HG03442 (cell line): ENCODE results near the gene CCDC184.
"Not testable (repeated sequence)": the region's sequence is repeated elsewhere in the genome, so short reads cannot be mapped to it uniquely, and the experiment has no call there.

Experiments
- ATAC-seq: cut with Tn5 transposase; IDR thresholded peaks from one replicate; pipeline ENCODE4 v1.9.1; 2021; ENCODE audit warnings: mild to moderate bottlenecking, moderate library complexity; ENCODE audit not compliant: unreplicated experiment

Gene CCDC184

GRCh38 chr12:48183091-48183875 lies at the start of gene CCDC184:
Gene CCDC184, plus strand, starts transcription at chr12:48183644. Its CDS starts 479 bp downstream, at chr12:48184123.
- ATAC-seq: peak; percentile 69

- ATAC-seq: no peak
These were observed 48.4 kb upstream of the CCDC184 start for GRCh38 chr12:48135027-48135426.

GRCh38 chr12:48142818-48143674 lies 40.4 kb upstream of the CCDC184 start:
- no peak for ATAC-seq

- ATAC-seq: no peak
These were observed 39.5 kb upstream of the CCDC184 start for GRCh38 chr12:48143898-48144297.

- ATAC-seq: no peak
These were observed 37.5 kb upstream of the CCDC184 start for GRCh38 chr12:48145981-48146380.

- no peak for ATAC-seq
These were observed 32.2 kb upstream of the CCDC184 start for GRCh38 chr12:48151103-48151771.

- not testable (repeated sequence) for ATAC-seq
These were observed 27.7 kb upstream of the CCDC184 start for GRCh38 chr12:48155786-48156185.

GRCh38 chr12:48156652-48157017 lies 26.8 kb upstream of the CCDC184 start:
- ATAC-seq: no peak

- peak; percentile 89 for ATAC-seq
These were observed 26.2 kb upstream of the CCDC184 start, which contains the start of gene ASB8 for GRCh38 chr12:48157018-48157888. Gene ASB8, minus strand, starts transcription at chr12:48157515. Its CDS starts 4,019 bp downstream, at chr12:48153496.

- no peak for ATAC-seq
These were observed 25.5 kb upstream of the CCDC184 start for GRCh38 chr12:48157889-48158370.

- ATAC-seq: no peak
These were observed 23.4 kb upstream of the CCDC184 start for GRCh38 chr12:48160046-48160445.

- ATAC-seq: no peak
These were observed 22.6 kb upstream of the CCDC184 start for GRCh38 chr12:48160807-48161206.

GRCh38 chr12:48163150-48163747 lies 20.2 kb upstream of the CCDC184 start:
- ATAC-seq: no peak

GRCh38 chr12:48164451-48164850 lies 19.0 kb upstream of the CCDC184 start:
- no peak for ATAC-seq

GRCh38 chr12:48165089-48165981 lies 18.1 kb upstream of the CCDC184 start:
- ATAC-seq: peak; percentile 47

- no peak for ATAC-seq
These were observed 14.4 kb upstream of the CCDC184 start for GRCh38 chr12:48169011-48169410.

GRCh38 chr12:48175613-48176416 lies 7.6 kb upstream of the CCDC184 start:
- no peak for ATAC-seq

GRCh38 chr12:48176417-48176751 lies 7.1 kb upstream of the CCDC184 start:
- no peak for ATAC-seq
